ENCODE measurements around the gene RBM4B. TPM values are rescaled to one million over a fixed set of nuclear protein-coding genes. Genes with fewer than 3 reads are reported as not detected.

RBM4B gene
- total and polyA plus RNA-seq, 2 of the 13 experiments (the other 11 are each of a cell fraction or from before 2014, with no cell fraction given), result 25.8 to 32.4 TPM

DNA sequence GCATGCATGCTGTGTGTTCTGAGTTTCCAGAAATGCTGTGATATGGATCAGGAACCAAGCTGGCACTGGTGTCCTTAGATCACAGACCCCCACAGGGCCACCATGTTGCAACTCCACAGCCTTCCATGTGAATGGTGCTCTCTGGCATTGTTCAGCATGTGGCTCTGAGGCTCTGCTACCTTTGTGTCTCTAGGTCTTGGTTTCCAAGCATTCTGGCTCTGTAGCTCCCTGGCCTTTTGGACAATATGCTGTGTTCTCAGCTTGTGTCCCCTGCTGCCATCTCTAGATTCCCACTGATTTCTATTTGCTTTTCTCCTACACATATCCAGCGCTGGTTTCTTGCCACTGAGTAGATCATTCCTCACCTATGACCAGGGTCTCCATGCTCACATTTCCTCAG, 47.4 kb upstream of the RBM4B start:
- H3K9ac ChIP-seq (ENCODE audit: insufficient read depth, low read depth, low read length), result no peak overlapping the region
- FAIRE-seq, result no peak
- H3K27me3 ChIP-seq (ENCODE audit: control insufficient read depth in 1 of 2, insufficient read depth in 2 of 2, low read length in 2 of 2), result peaks cover 4 to 48% of the 10 kb centered on the region in 2 experiments
- in situ Hi-C loops (cut with HindIII; ENCODE audit: extremely low pct_ligation_motif_present, low pct_unique_long_range_greater_than_20kb), result no loop called here
- intact Hi-C loops (cut with micrococcal nuclease; ENCODE audit: unreplicated experiment), result no loop called here
- H3K4me1 ChIP-seq (ENCODE audit: insufficient read depth, low read length), result peaks cover 53% of the 10 kb centered on the region
- no peak for ATAC-seq
- no peaks in the 10 kb centered on the region for H3K9me3 ChIP-seq (ENCODE audit: low read length)
- no peak for DNase-seq (ENCODE audit: low spot score)
- BruUV-seq (replicated peaks), result no TSS peak
- ChIA-PET CTCF (ENCODE audit: low intra/inter-chr PET ratio, low total read pairs) (no interaction called here), POLR2A (no interaction called here)
- H3K36me3 ChIP-seq (replicated peaks in 1 of 2; ENCODE audit: control insufficient read depth in 1 of 2, insufficient read depth in 2 of 2, low read length in 2 of 2), result no peaks in the 10 kb centered on the region
- no peaks in the 10 kb centered on the region for H4K20me1 ChIP-seq (ENCODE audit: insufficient read depth, low read length)
- H3K4me2 ChIP-seq (ENCODE audit: low read depth, low read length), result no peak overlapping the region
- WGBS (ENCODE audit: low lambda C conversion rate), result 50% methylated on average over 1 of the region's 1 CpG
- H3K4me3 ChIP-seq (replicated peaks in 1 of 3; ENCODE audit: insufficient read depth in 1 of 3, low read depth in 2 of 3, low read length in 3 of 3), result no peak overlapping the region
- H3K79me2 ChIP-seq (ENCODE audit: insufficient read depth, low read length), result no peaks in the 10 kb centered on the region
- H2AFZ ChIP-seq (ENCODE audit: low read length), result no peak overlapping the region
- no peak overlapping the region for H3K27ac ChIP-seq (ENCODE audit: extremely low read length, insufficient read depth, low read length)
- no peak for TF ChIP-seq PRPF4 (IDR thresholded peaks at IDR 0.05; ENCODE audit: low read depth, low read length, poor library complexity, severe bottlenecking)
- TF ChIP-seq ARID2 (CRISPR knock-in tag; IDR thresholded peaks at IDR 0.05; ENCODE audit: borderline replicate concordance), result no peak
- no peak for TF ChIP-seq PITX1 (CRISPR knock-in tag; IDR thresholded peaks at IDR 0.05)
- TF ChIP-seq, protein P1, sequence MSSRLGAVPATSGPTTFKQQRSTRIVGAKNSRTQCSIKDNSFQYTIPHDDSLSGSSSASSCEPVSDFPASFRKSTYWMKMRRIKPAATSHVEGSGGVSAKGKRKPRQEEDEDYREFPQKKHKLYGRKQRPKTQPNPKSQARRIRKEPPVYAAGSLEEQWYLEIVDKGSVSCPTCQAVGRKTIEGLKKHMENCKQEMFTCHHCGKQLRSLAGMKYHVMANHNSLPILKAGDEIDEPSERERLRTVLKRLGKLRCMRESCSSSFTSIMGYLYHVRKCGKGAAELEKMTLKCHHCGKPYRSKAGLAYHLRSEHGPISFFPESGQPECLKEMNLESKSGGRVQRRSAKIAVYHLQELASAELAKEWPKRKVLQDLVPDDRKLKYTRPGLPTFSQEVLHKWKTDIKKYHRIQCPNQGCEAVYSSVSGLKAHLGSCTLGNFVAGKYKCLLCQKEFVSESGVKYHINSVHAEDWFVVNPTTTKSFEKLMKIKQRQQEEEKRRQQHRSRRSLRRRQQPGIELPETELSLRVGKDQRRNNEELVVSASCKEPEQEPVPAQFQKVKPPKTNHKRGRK (CRISPR knock-in tag; IDR thresholded peaks at IDR 0.05), result no peak
- TF ChIP-seq, protein P2, sequence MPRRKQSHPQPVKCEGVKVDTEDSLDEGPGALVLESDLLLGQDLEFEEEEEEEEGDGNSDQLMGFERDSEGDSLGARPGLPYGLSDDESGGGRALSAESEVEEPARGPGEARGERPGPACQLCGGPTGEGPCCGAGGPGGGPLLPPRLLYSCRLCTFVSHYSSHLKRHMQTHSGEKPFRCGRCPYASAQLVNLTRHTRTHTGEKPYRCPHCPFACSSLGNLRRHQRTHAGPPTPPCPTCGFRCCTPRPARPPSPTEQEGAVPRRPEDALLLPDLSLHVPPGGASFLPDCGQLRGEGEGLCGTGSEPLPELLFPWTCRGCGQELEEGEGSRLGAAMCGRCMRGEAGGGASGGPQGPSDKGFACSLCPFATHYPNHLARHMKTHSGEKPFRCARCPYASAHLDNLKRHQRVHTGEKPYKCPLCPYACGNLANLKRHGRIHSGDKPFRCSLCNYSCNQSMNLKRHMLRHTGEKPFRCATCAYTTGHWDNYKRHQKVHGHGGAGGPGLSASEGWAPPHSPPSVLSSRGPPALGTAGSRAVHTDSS (CRISPR knock-in tag; conservative IDR thresholded peaks at IDR 0.05), result no peak
- TF ChIP-seq ZNF652 (CRISPR knock-in tag; IDR thresholded peaks at IDR 0.05; ENCODE audit: borderline replicate concordance, low read depth), result no peak
- TF ChIP-seq SP2 (CRISPR knock-in tag; IDR thresholded peaks at IDR 0.05), result no peak
- TF ChIP-seq SMC3 (IDR thresholded peaks at IDR 0.05; ENCODE audit: low read length), result no peak
- TF ChIP-seq, protein P3, sequence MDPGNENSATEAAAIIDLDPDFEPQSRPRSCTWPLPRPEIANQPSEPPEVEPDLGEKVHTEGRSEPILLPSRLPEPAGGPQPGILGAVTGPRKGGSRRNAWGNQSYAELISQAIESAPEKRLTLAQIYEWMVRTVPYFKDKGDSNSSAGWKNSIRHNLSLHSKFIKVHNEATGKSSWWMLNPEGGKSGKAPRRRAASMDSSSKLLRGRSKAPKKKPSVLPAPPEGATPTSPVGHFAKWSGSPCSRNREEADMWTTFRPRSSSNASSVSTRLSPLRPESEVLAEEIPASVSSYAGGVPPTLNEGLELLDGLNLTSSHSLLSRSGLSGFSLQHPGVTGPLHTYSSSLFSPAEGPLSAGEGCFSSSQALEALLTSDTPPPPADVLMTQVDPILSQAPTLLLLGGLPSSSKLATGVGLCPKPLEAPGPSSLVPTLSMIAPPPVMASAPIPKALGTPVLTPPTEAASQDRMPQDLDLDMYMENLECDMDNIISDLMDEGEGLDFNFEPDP (CRISPR knock-in tag; conservative IDR thresholded peaks at IDR 0.05), result no peak
- no peak for TF ChIP-seq ZFP62 (CRISPR knock-in tag; IDR thresholded peaks at IDR 0.05)
- TF ChIP-seq ZNF720 (CRISPR knock-in tag; IDR thresholded peaks at IDR 0.05), result no peak
- TF ChIP-seq, protein P4, sequence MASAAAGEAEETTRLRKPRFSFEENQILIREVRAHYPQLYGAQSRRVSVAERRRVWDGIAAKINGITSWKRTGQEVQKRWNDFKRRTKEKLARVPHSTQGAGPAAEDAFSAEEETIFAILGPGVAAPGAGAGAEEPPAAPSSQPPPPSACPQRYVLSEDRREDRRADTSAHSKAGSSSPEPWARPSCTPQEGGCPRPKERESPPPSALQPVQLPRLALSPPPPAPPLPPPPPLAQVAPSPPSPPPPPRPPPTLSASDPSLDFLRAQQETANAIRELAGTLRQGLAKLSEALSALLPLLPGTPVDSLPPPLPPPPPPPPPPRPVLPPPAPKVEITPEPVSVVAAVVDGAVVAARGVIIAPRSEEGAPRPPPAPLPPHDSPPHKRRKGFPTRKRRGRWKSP (CRISPR knock-in tag; IDR thresholded peaks at IDR 0.05), result no peak
- no peak for TF ChIP-seq REXO4 (CRISPR knock-in tag; IDR thresholded peaks at IDR 0.05; ENCODE audit: borderline replicate concordance)
- no peak for TF ChIP-seq MXI1 (IDR thresholded peaks at IDR 0.05; ENCODE audit: borderline replicate concordance, low read depth, low read length)
- TF ChIP-seq, protein P5, sequence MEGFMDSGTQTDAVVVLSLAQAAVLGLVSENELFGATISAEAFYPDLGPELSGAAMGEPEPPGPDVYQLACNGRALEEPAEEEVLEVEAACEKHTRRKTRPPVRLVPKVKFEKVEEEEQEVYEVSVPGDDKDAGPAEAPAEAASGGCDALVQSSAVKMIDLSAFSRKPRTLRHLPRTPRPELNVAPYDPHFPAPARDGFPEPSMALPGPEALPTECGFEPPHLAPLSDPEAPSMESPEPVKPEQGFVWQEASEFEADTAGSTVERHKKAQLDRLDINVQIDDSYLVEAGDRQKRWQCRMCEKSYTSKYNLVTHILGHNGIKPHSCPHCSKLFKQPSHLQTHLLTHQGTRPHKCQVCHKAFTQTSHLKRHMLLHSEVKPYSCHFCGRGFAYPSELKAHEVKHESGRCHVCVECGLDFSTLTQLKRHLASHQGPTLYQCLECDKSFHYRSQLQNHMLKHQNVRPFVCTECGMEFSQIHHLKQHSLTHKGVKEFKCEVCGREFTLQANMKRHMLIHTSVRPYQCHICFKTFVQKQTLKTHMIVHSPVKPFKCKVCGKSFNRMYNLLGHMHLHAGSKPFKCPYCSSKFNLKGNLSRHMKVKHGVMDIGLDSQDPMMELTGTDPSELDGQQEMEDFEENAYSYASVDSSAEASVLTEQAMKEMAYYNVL (CRISPR knock-in tag; IDR thresholded peaks at IDR 0.05; ENCODE audit: borderline replicate concordance), result no peak
- TF ChIP-seq MTF2 (CRISPR knock-in tag; IDR thresholded peaks at IDR 0.05; ENCODE audit: borderline replicate concordance), result no peak
- no peak for TF ChIP-seq ATF7-NPFF (CRISPR knock-in tag; IDR thresholded peaks at IDR 0.05; ENCODE audit: low read depth)
- no peak for TF ChIP-seq ZNF10 (CRISPR knock-in tag; IDR thresholded peaks at IDR 0.05; ENCODE audit: borderline replicate concordance, low read depth)

Data from HepG2 (cell line).